DMS 273 (cell line): ENCODE measurements around the gene TCL1B.

Experiments
- DNase-seq: peaks from one replicate; lab custom pipeline; 2025; ENCODE audit not compliant: unreplicated experiment; lab: John Stamatoyannopoulos, UW

TCL1B gene

DNA sequence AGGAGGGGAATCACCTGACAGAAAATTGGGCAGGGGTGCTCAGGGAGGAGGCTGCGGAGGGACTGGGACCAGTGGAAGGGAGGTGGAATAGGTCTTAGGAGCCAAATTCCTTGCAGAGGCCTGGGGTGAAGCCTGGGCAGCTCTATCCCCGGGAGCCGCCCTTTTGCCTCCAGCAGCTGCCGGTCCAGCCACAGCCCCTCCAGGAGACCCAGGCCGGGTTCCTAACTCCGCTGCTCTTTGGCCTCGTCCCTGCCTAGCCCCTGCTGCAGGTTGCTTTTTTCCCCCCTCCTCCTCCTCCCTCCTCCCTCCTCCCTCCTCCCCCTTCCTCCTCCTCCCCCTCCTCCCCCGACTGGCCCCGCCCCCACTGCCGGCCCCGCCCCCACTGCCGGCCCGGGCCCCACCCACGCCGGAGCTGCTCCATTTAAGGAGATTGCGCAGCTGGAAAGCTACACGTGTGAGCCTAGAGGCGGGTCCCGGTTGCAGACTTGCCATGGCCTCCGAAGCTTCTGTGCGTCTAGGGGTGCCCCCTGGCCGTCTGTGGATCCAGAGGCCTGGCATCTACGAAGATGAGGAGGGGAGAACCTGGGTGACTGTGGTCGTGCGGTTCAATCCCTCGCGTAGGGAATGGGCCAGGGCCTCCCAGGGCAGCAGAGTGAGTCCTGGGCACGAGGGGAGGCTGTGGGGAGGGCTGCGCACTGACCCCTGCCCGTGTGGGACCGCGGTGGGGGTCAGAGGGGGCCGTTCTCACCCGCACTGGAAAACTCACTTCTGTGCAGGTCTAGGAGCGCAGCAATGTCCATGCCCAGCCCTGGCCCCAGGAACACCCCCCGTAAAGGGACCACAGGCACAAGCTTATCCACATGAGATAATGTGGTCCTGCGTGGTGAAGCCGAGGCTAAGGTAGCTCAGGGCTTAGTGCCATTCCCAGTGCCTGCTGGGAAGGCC is at the start of gene TCL1B:
Gene TCL1B, plus strand, starts transcription at position 449 of the 945 bp plus-strand sequence. Its CDS starts 42 bp downstream, at position 491.
- no peak for DNase-seq

DNA sequence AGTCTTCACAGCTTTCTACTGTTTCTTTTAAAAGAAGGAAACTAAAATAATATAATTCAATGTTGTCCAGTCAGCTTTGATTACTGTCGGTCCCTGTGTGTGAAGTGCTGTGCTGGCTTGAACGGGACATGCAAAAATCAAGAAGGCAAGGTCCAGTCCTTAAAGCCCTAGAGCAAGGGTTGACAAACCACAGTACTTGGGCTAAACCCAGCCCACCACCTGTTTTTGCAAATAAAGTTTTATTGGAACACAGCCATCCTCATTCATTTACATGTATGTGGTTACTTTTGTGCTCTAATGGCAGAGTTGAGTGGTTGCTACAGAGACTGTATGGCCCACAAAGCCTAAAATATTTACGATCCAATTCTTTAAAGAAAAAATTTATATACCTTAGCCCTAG is 41.2 kb upstream of the TCL1B start:
- no peak for DNase-seq

DNA sequence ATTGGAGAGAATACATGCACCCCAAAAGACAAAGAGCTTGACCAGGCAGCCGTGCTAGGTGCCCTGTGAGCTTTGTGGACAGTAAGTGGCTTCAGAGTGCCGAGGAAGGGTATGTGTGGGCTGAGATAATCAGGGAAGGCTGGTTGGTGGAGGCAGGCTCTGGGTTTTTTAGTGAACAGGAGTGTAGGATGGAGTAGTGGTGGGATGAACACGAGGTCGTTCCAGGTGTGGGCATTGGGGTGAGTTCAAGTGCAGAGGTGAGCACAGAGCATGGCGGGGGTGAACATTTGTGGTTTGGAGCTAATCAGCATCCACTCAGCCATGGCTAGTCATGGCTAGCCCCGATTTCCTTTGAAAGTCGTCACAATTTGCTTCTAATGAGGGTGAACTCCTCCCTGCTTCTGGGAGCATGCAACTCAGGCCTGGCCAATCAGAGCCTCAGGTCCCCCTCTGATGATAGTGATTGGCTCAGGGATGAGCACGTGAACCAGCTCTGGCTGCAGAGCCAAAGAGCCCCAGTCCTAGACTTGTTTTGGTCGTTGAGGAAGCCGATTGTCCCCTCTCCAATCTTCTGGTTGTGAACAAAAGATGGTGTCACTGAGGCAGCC is 40.7 kb upstream of the TCL1B start:
- DNase-seq: no peak

DNA sequence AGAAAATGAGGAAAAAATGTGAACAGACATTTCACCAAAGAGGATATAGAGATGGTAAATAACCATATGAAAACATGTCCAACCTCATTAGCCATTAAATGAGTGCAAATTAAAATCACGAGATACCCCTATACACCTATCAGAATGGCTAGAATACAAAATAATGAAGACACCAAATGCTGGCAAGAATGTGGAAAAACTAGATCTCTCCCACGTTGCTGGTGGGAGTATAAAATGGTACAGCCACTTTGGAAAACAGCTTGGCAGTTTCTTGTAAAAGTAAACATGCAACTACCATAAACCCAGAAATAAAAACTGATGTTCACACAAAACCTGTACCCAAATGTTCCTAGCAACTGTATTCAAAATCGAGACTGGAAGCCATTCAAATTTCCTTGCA is 38.3 kb upstream of the TCL1B start:
- DNase-seq: no peak

GRCh38 chr14:95649230-95649629 is 37.0 kb upstream of the TCL1B start:
- DNase-seq: no peak

DNA sequence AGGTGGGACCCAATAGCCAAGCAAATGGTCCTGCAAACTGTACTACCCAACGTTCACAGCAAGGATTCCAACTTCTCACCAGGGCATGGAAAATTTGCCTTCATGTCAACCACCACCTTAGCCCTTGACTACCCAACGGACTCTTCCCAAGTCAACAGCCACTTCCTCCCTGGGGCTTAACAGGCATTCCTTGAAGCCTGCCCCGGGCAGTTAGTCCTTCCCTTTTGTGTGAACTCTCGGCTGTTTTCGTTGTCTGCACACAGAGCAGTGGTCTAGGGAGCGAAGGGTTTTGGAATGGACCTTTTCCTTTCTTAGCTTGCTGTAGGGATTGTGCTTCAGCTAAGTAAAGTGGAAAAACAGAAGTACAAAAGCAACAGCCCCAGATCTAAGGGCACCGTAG is 35.2 kb upstream of the TCL1B start:
- no peak for DNase-seq

DNA sequence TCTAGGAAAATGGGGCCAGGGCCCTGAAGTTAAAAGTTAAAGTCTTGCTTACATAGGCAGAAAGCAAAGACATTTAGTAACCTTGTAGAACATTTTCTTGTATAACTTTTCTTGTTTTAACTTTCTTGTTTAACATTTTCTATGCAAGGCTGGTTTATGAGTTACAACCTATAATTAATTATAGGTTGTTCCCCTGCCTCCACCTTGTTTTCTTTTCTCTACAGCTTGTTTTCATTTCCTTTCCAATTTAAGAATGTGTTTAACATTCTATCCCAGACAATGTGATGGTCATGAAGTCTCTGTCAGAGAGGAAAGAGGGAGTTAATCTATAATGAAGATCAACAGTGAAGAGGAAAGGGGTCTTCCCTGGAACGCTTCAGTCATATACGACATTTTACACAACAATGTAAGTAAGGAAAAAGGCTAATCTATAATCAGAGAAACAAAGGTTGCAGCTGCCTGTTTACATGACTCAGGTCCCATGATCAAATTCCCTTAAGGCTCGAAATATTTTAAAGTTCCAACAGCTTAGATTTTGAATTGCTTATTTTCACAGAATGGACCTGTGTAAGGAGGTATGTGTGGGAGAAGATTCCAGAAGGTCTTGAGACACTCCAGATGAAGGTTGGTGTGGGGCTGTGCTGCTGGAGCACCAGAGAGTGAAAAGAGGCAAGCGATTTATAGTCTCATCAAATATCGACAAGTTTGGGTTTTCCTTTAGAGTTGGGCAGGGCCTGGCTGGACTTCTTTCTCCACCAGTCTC is 34.2 kb upstream of the TCL1B start:
- DNase-seq: no peak

DNA sequence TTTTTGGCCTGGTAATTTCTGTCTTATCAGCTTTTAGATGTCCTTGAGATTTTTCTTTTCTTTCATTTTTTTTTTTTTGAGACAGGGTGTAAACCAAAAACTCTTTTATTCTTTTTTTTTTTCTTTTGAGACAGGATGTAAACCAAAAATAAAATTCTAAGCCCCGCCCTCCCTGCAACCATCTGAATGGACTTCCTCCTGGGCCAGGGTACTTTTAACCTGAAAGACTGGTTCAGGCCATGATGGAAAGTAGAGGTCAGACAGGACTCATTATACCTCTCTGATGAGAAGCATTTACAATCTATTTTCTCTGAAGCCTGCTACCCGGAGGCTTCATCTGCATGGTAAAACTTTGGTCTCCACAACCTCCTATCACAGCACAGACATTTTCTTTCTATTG is 33.5 kb upstream of the TCL1B start:
- no peak for DNase-seq

DNA sequence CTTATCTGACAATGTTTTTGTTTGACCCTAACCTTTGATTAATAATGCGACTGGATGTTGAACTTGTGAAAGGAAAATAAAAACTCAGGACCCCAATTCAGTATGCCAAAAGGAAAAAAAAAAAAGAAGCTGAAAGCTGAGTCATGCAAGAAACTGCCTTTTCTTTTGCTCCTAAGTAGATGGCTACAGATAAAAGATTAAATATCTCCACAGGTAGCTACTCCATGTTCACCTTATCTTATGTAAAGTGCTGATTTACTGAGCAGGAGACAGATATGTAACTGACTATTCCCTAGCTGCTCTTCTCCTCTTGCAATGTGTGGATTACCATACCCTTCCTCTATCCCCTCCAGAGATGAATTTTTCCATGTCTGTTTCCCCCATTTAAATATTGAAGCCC is 30.8 kb upstream of the TCL1B start:
- DNase-seq: no peak

- no peak for DNase-seq
These were observed 29.6 kb upstream of the TCL1B start for GRCh38 chr14:95656634-95657033.

DNA sequence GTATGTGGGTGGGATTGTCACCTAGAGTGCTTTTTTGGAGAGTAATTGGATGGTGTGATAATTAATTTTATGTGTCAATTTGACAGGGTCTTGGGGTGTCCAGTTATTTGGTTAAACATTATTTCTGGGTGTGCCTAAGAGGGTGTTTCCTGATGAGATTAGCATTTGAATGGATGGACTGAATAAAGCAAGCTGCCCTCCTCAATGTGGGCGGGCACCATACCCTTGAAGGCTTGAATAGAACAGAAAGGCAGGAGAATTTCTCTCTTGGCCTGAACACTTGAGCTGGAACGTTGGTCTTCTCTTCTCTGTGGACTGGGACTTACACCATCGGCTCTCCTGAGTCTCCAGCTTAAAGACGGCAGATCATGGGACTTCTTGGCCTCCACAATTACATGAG is 28.8 kb upstream of the TCL1B start:
- DNase-seq: no peak

- DNase-seq: no peak
These were observed 26.8 kb upstream of the TCL1B start for GRCh38 chr14:95659293-95659989.

GRCh38 chr14:95659990-95660385 is 26.2 kb upstream of the TCL1B start:
- DNase-seq: no peak

DNA sequence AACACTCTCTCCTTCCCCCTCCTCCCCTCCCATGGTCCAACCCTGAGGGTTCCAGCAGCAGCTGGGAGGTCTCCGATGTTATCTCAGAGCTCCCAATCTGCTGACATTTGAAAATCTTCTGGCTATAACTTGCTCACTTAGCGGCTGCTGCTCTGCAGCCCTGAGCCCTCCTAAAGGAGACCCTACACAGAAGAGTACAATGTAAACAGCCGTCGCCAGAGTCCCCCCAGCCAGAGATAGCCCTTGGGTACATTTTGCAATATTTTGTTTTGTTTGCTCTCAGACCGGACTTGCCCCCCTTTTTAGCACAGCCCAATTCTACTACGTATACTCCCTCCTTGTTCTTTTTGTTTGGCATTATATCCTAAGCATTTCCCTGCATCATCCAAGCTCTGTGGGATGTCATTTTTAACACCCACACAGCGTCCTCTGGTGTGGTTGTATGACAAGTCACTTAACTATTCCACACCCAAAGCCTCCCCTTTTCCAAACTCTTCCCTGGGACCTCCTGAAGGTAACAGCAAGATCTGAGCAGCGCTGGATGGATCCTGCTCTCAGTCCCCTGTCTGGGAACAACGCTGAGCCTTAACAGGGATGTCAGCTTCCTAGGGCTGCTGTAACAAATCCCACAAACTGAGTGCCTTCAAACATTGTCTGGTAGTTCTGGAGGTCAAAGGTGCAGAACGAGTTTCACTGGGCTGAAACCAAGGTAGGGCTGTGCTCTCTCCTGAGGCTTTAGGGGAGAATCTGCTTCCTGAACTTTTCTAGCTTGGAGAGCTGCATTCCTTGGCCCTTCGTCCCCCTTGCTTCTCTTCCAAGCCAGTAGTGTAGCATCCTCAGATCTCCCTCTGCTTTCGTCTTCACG is 25.3 kb upstream of the TCL1B start:
- peak; percentile 83 for DNase-seq

DNA sequence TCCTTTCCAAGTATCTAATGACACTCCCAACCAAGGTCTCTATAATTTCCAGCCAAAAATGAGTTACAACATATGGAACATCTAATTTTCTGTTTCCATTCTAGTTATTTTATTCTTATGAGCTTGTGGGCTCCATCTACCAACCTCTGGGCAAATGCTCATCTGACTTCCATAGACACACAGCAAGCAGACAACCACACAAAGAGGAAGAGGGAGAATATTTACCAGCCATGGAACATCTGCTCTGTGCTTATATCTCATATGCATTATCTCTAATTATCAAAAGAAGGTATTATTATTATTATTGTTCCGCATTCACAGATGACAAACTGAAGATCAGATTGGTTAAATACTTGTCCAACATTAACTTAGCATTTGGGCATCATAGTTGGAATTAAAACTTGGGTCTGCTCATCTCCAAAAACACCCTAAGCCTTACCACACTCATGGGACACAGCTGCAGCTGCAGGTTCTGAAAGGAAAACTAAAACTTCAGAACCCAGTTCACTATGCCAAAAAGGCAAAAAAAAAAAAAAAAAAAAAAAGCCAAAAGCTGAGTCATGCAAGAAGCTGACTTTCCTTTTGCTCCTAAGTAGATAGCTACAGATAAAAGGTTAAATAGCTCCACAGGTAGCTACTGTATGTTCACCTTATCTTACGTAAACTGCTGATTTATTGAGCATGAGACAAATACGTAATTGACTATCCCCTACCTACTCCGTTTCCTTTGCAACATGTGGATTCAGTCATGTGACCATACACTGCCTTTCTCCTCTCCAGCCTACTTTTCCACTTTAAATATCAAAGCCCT is 23.6 kb upstream of the TCL1B start:
- DNase-seq: no peak

- no peak for DNase-seq
These were observed 22.9 kb upstream of the TCL1B start for GRCh38 chr14:95663226-95663797.

GRCh38 chr14:95664066-95664465 is 22.2 kb upstream of the TCL1B start:
- DNase-seq: peak; percentile 11

DNA sequence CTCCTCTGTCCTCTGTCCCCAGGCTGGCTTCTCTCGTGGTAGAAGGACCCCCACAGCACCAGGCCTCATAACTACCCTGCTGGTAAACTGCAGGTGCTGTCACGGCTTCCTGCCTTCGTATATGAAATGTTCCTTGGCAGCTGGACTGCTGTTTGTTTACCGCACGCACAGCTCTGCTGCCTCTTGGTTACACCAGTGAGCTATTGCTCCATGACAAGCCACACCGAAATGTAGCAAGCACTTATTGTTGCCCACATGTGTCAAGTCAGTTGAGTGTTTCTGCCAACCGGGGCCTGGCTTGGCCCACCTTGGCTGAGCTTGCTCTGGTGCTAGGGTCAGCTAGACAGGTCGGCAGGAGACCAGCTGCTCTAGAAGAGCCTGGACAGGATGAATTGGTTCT is 21.7 kb upstream of the TCL1B start:
- no peak for DNase-seq

DNA sequence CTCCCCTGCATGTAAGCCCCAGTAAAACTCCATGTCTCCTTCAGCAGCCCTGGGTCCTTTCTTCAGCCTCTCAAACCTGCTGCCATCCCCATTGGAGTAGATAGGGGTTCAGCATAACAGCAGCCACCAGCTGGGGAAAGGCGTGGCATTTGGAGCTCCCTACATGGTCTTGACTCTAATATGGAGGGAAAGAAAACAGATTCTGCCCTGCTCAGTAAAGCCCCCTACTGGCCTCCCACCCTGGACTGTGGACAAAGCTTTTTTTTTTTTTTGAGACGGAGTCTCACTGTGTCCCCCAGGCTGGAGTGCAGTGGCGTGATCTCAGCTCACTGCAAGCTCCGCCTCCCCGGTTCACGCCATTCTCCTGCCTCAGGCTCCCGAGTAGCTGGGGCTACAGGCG is 20.7 kb upstream of the TCL1B start:
- peak; percentile 60 for DNase-seq
